Measurements from ENCODE around the gene CCL17.

CCL17 gene

GRCh38 chr16:57377080-57377841 is 27.3 kb upstream of the CCL17 start:
- no peak for DNase-seq (ENCODE audit: low spot score)

GRCh38 chr16:57379579-57379978 is 25.0 kb upstream of the CCL17 start:
- no peak for DNase-seq (ENCODE audit: low spot score)

DNA sequence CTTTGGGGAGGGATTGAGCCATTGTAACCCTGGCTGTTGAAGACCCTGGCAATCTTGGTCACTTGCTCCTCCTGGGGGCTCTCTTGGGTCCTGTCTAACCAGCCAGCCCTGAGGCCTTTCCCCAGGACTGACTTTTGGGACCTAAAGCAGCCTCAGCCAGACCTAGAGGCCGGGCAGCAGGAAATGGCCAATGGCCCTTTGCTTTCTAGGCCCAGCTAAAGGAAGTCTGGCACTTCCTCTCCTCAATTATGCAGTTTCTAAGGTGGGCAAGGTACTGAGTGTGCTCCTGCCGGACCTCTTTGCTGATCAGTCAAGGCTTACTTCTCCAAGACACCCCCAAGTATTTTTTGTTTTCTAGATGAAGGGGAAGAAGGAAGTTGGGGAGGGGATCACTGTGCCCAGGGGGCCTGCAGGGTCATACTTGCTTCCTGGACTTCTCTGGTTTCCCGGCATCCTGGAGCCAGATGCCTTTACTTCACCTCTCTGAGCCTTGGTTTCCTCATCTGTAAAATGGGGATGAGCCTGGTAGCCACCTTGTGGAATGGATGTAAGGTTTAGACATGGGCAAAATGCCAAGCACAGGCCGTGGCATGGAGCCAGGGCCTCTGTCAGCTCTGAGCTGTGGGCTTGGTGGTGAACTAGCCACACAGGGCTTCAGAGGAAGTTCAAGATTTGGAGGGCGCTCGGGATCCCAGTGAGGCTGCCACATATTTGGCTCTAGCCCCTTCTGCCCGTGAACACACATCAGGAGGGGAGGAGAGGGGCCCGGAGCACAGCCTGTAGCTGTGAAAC is 23.7 kb upstream of the CCL17 start:
- DNase-seq (ENCODE audit: low spot score), result no peak

DNA sequence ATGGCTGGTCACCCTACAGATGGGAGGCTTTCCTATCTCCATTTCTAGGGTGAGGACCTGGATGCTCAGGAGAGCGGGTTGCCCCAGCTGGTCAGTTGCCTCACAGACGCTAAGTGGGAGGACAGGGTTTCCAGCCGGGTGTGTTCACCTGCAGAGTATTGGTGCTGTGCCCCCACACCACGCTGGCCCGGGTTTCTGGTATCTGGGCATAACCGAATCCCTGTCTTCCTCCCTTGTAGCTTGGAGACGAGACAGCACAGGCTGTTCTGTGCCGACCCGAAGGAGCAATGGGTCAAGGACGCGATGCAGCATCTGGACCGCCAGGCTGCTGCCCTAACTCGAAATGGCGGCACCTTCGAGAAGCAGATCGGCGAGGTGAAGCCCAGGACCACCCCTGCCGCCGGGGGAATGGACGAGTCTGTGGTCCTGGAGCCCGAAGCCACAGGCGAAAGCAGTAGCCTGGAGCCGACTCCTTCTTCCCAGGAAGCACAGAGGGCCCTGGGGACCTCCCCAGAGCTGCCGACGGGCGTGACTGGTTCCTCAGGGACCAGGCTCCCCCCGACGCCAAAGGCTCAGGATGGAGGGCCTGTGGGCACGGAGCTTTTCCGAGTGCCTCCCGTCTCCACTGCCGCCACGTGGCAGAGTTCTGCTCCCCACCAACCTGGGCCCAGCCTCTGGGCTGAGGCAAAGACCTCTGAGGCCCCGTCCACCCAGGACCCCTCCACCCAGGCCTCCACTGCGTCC is 22.6 kb upstream of the CCL17 start:
- DNase-seq (ENCODE audit: low spot score), result no peak

- DNase-seq (ENCODE audit: low spot score), result no peak
These were observed 21.9 kb upstream of the CCL17 start for GRCh38 chr16:57382535-57383275.

- DNase-seq (ENCODE audit: low spot score), result no peak
These were observed 21.0 kb upstream of the CCL17 start for GRCh38 chr16:57383276-57384247.

DNA sequence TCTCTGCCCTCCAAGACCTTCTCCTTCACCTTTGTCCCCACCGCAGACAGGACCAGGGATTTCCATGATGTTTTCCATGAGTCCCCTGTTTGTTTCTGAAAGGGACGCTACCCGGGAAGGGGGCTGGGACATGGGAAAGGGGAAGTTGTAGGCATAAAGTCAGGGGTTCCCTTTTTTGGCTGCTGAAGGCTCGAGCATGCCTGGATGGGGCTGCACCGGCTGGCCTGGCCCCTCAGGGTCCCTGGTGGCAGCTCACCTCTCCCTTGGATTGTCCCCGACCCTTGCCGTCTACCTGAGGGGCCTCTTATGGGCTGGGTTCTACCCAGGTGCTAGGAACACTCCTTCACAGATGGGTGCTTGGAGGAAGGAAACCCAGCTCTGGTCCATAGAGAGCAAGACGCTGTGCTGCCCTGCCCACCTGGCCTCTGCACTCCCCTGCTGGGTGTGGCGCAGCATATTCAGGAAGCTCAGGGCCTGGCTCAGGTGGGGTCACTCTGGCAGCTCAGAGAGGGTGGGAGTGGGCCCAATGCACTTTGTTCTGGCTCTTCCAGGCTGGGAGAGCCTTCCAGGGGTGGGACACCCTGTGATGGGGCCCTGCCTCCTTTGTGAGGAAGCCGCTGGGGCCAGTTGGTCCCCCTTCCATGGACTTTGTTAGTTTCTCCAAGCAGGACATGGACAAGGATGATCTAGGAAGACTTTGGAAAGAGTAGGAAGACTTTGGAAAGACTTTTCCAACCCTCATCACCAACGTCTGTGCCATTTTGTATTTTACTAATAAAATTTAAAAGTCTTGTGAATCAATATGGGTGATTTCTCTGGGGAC is 20.1 kb upstream of the CCL17 start:
- no peak for DNase-seq (ENCODE audit: low spot score)

GRCh38 chr16:57385083-57385482 is 19.5 kb upstream of the CCL17 start:
- DNase-seq (ENCODE audit: low spot score), result no peak

GRCh38 chr16:57386381-57386951 is 18.1 kb upstream of the CCL17 start:
- no peak for DNase-seq (ENCODE audit: low spot score)

GRCh38 chr16:57387598-57388354 is 16.8 kb upstream of the CCL17 start:
- DNase-seq (ENCODE audit: low spot score), result no peak

DNA sequence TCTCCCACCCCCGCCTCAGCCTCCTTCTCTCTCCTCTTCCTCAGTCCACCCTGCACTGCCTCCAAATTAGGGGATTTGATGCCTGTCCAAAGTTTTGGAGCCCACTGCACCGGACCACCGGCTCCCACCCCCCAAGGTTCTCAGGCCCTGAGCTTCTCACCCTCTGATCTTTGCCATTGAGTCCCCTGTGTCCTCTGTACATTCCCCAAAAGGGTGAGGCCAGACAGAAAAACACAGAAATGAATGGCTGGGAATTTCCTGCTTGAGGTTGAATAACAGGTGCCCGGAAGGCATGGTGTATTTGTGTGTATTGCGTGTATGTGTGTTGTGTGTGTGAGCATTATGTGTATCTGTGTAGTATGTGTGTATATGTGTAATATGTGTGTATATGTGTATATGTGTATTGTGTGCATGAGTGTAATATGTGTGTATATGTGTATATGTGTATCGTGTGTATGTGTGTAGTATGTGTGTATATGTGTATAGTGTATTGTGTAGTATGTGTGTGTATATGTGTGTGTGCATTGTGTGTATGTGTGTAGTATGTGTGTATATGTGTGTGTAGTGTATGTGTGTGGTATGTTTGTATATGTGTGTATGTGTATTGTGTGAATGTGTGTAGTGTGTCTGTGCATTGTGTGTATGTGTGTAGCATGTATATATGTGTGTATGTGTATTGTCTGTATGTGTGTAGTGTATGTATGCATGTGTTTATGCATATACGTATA is 16.0 kb upstream of the CCL17 start:
- DNase-seq (ENCODE audit: low spot score), result no peak

GRCh38 chr16:57389087-57389468 is 15.5 kb upstream of the CCL17 start:
- DNase-seq (ENCODE audit: low spot score), result no peak

DNA sequence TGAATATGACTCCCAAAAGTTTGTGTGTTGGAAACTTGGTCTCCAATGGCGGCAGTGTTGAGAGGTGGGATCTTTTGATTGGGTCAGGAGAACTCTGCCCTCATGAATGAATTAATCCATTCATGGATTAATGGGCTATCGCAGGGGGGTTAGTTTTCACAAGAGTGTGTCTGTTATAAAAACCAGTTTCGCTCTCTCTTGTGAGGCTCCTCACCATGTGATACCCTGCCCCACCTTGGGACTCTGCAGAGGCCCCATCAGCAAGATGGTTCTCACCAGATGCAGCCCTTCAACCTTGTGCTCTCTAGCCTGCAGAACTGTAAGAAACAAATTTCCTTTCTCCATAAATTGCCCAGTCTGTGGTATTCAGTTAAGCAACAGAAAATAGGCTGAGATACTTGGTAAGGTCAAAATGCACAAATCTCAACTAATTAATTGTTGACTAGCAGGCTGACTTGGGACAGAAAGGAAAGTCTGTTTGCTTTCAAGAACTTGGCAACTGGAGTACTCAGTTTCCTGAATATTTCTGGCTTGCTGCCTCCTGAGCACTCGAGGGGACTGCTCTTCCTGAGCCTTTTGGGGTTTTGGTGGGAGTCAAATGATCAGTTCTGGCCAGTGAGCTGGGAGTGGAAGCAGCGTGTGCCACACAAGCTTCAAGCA is 13.8 kb upstream of the CCL17 start:
- no peak for DNase-seq (ENCODE audit: low spot score)

DNA sequence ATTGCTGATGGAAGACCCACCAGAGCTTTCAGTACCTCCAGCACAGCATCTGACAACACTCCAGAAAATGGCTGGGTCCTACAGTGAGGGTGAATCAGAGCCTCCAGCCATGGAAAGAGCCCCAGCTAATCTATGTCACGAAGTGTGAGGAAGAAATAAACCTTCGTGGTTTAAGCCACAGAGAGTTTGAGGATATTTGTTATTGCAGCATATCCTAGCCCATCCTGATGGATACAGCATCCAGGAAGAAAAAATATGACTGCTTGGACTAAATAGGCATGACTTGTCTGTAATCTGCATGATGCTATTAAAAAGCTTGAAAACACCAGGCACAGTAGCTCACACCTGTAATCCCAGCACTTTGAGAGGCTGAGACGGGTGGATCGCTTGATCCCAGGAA is 13.3 kb upstream of the CCL17 start:
- no peak for DNase-seq (ENCODE audit: low spot score)

DNA sequence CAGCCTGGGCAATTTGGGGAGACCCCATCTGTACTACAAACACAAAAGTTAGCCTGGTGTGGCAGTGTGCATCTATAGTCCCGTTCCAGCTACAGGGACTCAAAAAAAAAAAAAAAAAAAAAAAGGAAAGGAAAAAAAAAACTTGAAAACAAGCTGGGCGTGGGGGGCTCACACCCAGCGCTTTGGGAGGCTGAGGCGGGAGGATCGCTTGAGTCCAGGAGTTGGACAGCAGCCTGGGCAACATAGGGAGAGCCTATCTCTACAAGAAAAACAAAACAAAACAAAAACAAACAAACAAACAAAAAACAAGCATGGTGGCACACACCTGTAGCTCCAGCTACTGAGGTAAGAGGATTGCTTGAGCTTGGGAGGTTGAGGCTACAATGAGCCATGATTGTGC is 12.9 kb upstream of the CCL17 start:
- DNase-seq (ENCODE audit: low spot score), result no peak

- no peak for DNase-seq (ENCODE audit: low spot score)
These were observed 11.9 kb upstream of the CCL17 start for GRCh38 chr16:57392694-57393093.

DNA sequence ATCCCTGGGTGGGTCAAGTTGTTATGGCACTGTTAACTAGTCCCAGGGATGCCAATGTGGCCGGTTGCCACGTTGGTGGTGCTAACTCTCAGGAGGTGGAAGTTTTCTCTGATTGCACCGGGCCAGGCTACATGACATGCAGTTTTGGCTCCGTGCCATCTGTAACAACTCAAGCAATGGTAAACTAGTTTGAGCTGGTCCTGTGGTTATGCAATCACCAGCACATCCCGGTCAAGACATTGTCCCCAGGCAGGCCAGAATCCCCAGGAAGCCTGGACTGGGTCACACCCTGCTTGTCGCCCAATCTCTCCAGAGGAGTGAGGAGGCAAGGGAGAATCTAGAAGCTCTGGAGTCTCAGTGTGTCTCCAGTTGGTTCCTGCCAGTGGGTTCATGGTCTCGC is 10.1 kb upstream of the CCL17 start:
- no peak for DNase-seq (ENCODE audit: low spot score)

- no peak for DNase-seq (ENCODE audit: low spot score)
These were observed 9.5 kb upstream of the CCL17 start for GRCh38 chr16:57395026-57395425.
